Gastroesophageal sphincter (tissue), 4 donors: ENCODE results near the gene GNPTG. TPM values are rescaled to one million over a fixed set of nuclear protein-coding genes. Genes with fewer than 3 reads are reported as not detected.

Experiments used
- ATAC-seq: fragments of 150-250 bp; one replicate; pipeline ENCODE4 v1.9.1; 2016; ENCODE audit warnings: mild to moderate bottlenecking, moderate library complexity
- H3K27ac ChIP-seq, 4 donors: fragments of 200-600 bp; sonication (generic) in 3 of 4; 1 replicate in 3 of 4; 2 replicates in 1 of 4; pipeline ENCODE4 v1.5.1; 2016 to 2019
- H3K27me3 ChIP-seq: fragments of 200-600 bp; sonication (generic); one replicate; pipeline ENCODE4 v1.5.1; 2019
- H3K36me3 ChIP-seq, 2 donors: fragments of 200-600 bp; sonication (generic); one replicate each; pipeline ENCODE4 v1.5.1; 2019; ENCODE audit warnings: control low read depth in 1 of 2
- H3K4me1 ChIP-seq, 3 donors: fragments of 200-600 bp; sonication (generic); 1 replicate in 2 of 3; 2 replicates in 1 of 3; pipeline ENCODE4 v1.5.1; 2016 to 2019; ENCODE audit warnings: control low read depth in 2 of 3
- H3K4me3 ChIP-seq, 2 donors: fragments of 200-600 bp; sonication (generic); one replicate each; pipeline ENCODE4 v1.5.1; 2019; ENCODE audit warnings: mild to moderate bottlenecking in 1 of 2, moderate library complexity in 1 of 2
- H3K9me3 ChIP-seq, 3 donors: fragments of 200-600 bp; sonication (generic); one replicate each; pipeline ENCODE4 v1.5.1; 2017 to 2019; ENCODE audit warnings: control low read depth in 2 of 3
- CTCF ChIP-seq, 4 experiments: fragments of 200-600 bp in 2 of 4; fragments of 450-650 bp in 2 of 4; sonication (generic) in 1 of 4; IDR thresholded peaks; one replicate each; pipeline ENCODE4 v1.5.1; 2017 to 2019; ENCODE audit warnings: antibody characterized with exemption in 4 of 4, mild to moderate bottlenecking in 2 of 4, moderate library complexity in 2 of 4
- EP300 ChIP-seq: sonication (generic); formaldehyde crosslinking; IDR thresholded peaks from one replicate; pipeline ENCODE4 v1.6.1; 2017; ENCODE audit warnings: antibody characterized with exemption, mild to moderate bottlenecking
- POLR2A ChIP-seq, 2 donors: fragments of 450-650 bp; IDR thresholded peaks; one replicate each; pipeline ENCODE4 v1.6.1; 2017; ENCODE audit warnings: antibody characterized with exemption in 2 of 2, mild to moderate bottlenecking in 2 of 2, moderate library complexity in 1 of 2
- POLR2AphosphoS5 ChIP-seq: sonication (generic); formaldehyde crosslinking; IDR thresholded peaks from one replicate; pipeline ENCODE4 v1.6.1; 2017; ENCODE audit warnings: antibody characterized with exemption
- whole genome bisulfite sequencing, 2 donors: methylation state at CpG; one replicate each; pipeline ENCODE4 v1.1.5; 2018; ENCODE audit warnings: low coverage in 1 of 2; 5-methylcytosine and 5-hydroxymethylcytosine counted together
- total RNA-seq, 4 donors: library from RNA; depleted of rRNA; stranded (reverse); fragments of >200 nt; gene quantifications; one replicate each; pipeline ENCODE4 v1.1.0, GENCODE V29; 2016

The GNPTG gene
- total RNA-seq, 4 donors from 2014 or later = 45.1 to 55.3 (median 50.5) TPM

- no peak for ATAC-seq
- 72 to 80% methylated on average over 6 to 19 of the region's 35 CpGs for WGBS, 2 donors
Observed at GRCh38 chr16:1323296-1324239, 28.2 kb upstream of the GNPTG start.

GRCh38 chr16:1324286-1324826, 27.4 kb upstream of the GNPTG start:
- 40 to 80% methylated on average over 2 to 18 of the region's 22 CpGs for WGBS, 2 donors
- H3K4me3 ChIP-seq = no peak overlapping the region
- no peak for ATAC-seq
- TF ChIP-seq POLR2AphosphoS5 (no peak), CTCF (IDR thresholded peaks at IDR 0.05) (no peak), EP300 (no peak), POLR2A (IDR thresholded peaks at IDR 0.05) (no peak)
- H3K4me1 ChIP-seq = no peaks in the 10 kb centered on the region
- no peaks in the 10 kb centered on the region for H3K27me3 ChIP-seq
- no peak overlapping the region for H3K27ac ChIP-seq
- H3K36me3 ChIP-seq = peaks cover 0 to 83% of the 10 kb centered on the region in 2 donors
- H3K9me3 ChIP-seq = no peaks in the 10 kb centered on the region

More at GRCh38 chr16:1323296-1324239, 28.2 kb upstream of the GNPTG start:
- TF ChIP-seq CTCF (IDR thresholded peaks at IDR 0.05) = no peak
- TF ChIP-seq POLR2A (IDR thresholded peaks at IDR 0.05) = no peak
- TF ChIP-seq EP300 = no peak
- no peak for TF ChIP-seq POLR2AphosphoS5
- Histone ChIP-seq H3K27me3 (no peaks in the 10 kb centered on the region), H3K27ac (no peak overlapping the region), H3K4me1 (no peaks in the 10 kb centered on the region), H3K9me3 (no peaks in the 10 kb centered on the region), H3K4me3 (no peak overlapping the region), H3K36me3 (peaks cover 0 to 91% of the 10 kb centered on the region in 2 donors)

GRCh38 chr16:1325261-1325660, 26.5 kb upstream of the GNPTG start:
- H3K27ac ChIP-seq = no peak overlapping the region
- H3K4me1 ChIP-seq = no peaks in the 10 kb centered on the region
- WGBS, 2 donors = 72 to 84% methylated on average over 3 to 6 of the region's 15 CpGs
- H3K9me3 ChIP-seq = peaks cover 0 to 1% (median 0%) of the 10 kb centered on the region in 3 donors
- no peak for TF ChIP-seq CTCF (IDR thresholded peaks at IDR 0.05)
- H3K4me3 ChIP-seq = no peak overlapping the region
- ATAC-seq = no peak
- H3K27me3 ChIP-seq = peaks cover under 1% of the 10 kb centered on the region
- peaks cover 0 to 74% of the 10 kb centered on the region in 2 donors for H3K36me3 ChIP-seq

- H3K27me3 ChIP-seq = peaks cover 6% of the 10 kb centered on the region
- H3K9me3 ChIP-seq = peaks cover 0 to 7% (median 0%) of the 10 kb centered on the region in 3 donors
- H3K36me3 ChIP-seq = peaks cover 0 to 68% of the 10 kb centered on the region in 2 donors
- ATAC-seq = no peak
- H3K4me1 ChIP-seq = no peaks in the 10 kb centered on the region
- no peak overlapping the region for H3K4me3 ChIP-seq
- no CpG with 5 or more reads among the region's 20 CpGs for WGBS, 2 donors
- no peak overlapping the region for H3K27ac ChIP-seq
- no peak for TF ChIP-seq CTCF (IDR thresholded peaks at IDR 0.05)
- TF ChIP-seq EP300 = no peak
Observed at GRCh38 chr16:1325673-1326371, 25.9 kb upstream of the GNPTG start.
